CD4-positive, alpha-beta T cell treated with Interleukin-15 for 4 hours (primary cell): Measurements from ENCODE around the gene GFRA4.
A peak's percentile ranks its signal among the peaks of the same experiment; 100 is the strongest.

Experiments used
- DNase-seq: peaks from one replicate; pipeline ENCODE4 v3.0.0-alpha.2; 2020; ENCODE audit warnings: low spot score

GFRA4 gene

GRCh38 chr20:3663031-3663701 is at the start of gene GFRA4:
Gene GFRA4 (minus strand): TSS chr20:3663399. CDS start chr20:3663399, 0 bp downstream.
- DNase-seq, result no peak

GRCh38 chr20:3712279-3712873 is 49.2 kb upstream of the GFRA4 start, which contains the start of gene SIGLEC1:
Gene SIGLEC1 (minus strand): TSS chr20:3712600. CDS start chr20:3707128, 5,472 bp downstream.
- peak; percentile 3 for DNase-seq

GRCh38 chr20:3711484-3711941 is 48.3 kb upstream of the GFRA4 start:
- DNase-seq, result no peak

- DNase-seq, result peak; percentile 65
Measured at GRCh38 chr20:3710703-3711483, 47.7 kb upstream of the GFRA4 start.

- DNase-seq, result no peak
Measured at GRCh38 chr20:3710011-3710466, 46.8 kb upstream of the GFRA4 start.

GRCh38 chr20:3707508-3707899 is 44.3 kb upstream of the GFRA4 start:
- no peak for DNase-seq

- DNase-seq, result no peak
Measured at GRCh38 chr20:3706774-3707507, 43.7 kb upstream of the GFRA4 start.

- DNase-seq, result no peak
Measured at GRCh38 chr20:3705970-3706739, 43.0 kb upstream of the GFRA4 start.

GRCh38 chr20:3705491-3705969 is 42.3 kb upstream of the GFRA4 start:
- DNase-seq, result no peak

GRCh38 chr20:3704087-3704486 is 40.9 kb upstream of the GFRA4 start:
- DNase-seq, result no peak

- DNase-seq, result no peak
Measured at GRCh38 chr20:3702611-3703391, 39.6 kb upstream of the GFRA4 start.

- DNase-seq, result no peak
Measured at GRCh38 chr20:3701061-3701998, 38.1 kb upstream of the GFRA4 start.

- DNase-seq, result no peak
Measured at GRCh38 chr20:3699037-3699436, 35.8 kb upstream of the GFRA4 start.

GRCh38 chr20:3698591-3699001 is 35.4 kb upstream of the GFRA4 start:
- no peak for DNase-seq

GRCh38 chr20:3697588-3698305 is 34.5 kb upstream of the GFRA4 start:
- DNase-seq, result no peak

GRCh38 chr20:3696745-3697587 is 33.8 kb upstream of the GFRA4 start:
- no peak for DNase-seq

- no peak for DNase-seq
Measured at GRCh38 chr20:3696200-3696599, 33.0 kb upstream of the GFRA4 start.

- no peak for DNase-seq
Measured at GRCh38 chr20:3694864-3695263, 31.7 kb upstream of the GFRA4 start.
